Hepatocyte (in vitro differentiated cells): ENCODE data around the gene TMEM30A.

ENCODE experiments used
- CTCF ChIP-seq: fragments of 200-600 bp; sonication (generic); IDR thresholded peaks from 2 replicates; pipeline ENCODE4 v1.5.1; 2016; ENCODE audit warnings: antibody characterized with exemption, mild to moderate bottlenecking; ENCODE audit not compliant: poor library complexity
- EZH2 ChIP-seq: fragments of 200-600 bp; sonication (generic); IDR thresholded peaks from 2 replicates; pipeline ENCODE4 v1.6.1; 2016; ENCODE audit warnings: antibody characterized with exemption, mild to moderate bottlenecking, borderline replicate concordance

DNA sequence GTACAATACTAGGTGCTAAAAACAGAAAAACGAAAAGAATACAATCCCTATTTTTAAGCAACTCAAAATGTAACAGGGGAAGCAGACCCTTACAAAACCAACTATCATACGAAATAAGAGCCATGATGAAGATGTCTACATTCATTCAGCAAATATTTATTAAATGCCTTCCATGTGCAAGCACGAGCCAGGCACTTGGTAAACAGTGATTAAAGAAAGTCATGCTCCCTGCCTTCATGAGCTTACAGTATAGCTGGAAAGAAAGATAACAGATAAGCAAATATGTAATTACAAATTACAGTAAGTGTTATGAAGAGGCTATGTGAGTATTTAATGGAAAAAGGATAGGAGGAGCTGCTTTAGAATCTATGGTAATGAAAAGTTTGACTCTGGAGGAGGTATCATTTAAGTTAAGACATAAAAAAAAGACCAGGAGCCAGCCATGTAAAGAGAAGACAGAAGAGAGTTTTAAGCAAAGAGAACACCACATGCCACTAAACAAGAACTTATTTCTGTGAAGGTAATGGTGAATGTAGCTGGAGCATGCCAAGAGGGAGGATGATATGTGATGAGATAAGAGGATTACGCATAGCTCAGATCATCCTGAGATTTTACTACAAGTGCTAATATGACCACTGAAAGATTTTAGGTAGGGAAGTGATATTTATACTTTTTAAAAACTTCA lies 21.7 kb downstream of the TMEM30A start:
- no peak for TF ChIP-seq EZH2
- TF ChIP-seq CTCF: no peak
